Measurements from ENCODE around the gene COPB1. TPM values are rescaled to one million over a fixed set of nuclear protein-coding genes. Genes with fewer than 3 reads are reported as not detected.

COPB1 gene
- total RNA-seq, 3 donors from 2014 or later (not counting 1 experiment from before 2014, with no cell fraction given), result 77.1 to 83.8 (median 80.4) TPM

GRCh38 chr11:14522801-14523200 lies 23.2 kb upstream of the COPB1 start:
- peaks cover 7% of the 10 kb centered on the region for H3K36me3 Mint-ChIP-seq
- no peaks in the 10 kb centered on the region for H3K9me3 Mint-ChIP-seq
- peaks cover 26 to 28% of the 10 kb centered on the region in 2 donors for H3K4me1 Mint-ChIP-seq
- H3K27me3 ChIP-seq (ENCODE audit: control insufficient read depth, insufficient read depth, low read length), result no peaks in the 10 kb centered on the region
- TF ChIP-seq CTCF (IDR thresholded peaks at IDR 0.05), result no peak
- ATAC-seq, result no peak
- WGBS (ENCODE audit: insufficient coverage), result no CpG with 5 or more reads among the region's 1 CpG
- no peak for DNase-seq
- H3K27ac Mint-ChIP-seq, result no peak overlapping the region
- no peaks in the 10 kb centered on the region for H3K9me3 ChIP-seq (ENCODE audit: control insufficient read depth, insufficient read depth, low read length)
- peaks cover 6% of the 10 kb centered on the region for H3K4me1 ChIP-seq (ENCODE audit: control insufficient read depth, insufficient read depth, low read length)
- no peaks in the 10 kb centered on the region for H3K27me3 Mint-ChIP-seq (ENCODE audit: low read depth in 2 of 2)
- no peak overlapping the region for H3K27ac ChIP-seq (ENCODE audit: low read length)
- intact Hi-C loops (cut with micrococcal nuclease), result loop anchor here (5.0 kb wide), 3 partner anchors 54 to 244 kb away; partner anchors contain the start of gene PDE3B
- H3K36me3 ChIP-seq (ENCODE audit: control insufficient read depth, insufficient read depth, low read length), result peaks cover 4% of the 10 kb centered on the region
- peak overlapping the region; percentile 28 for H3K4me3 Mint-ChIP-seq
- no peak overlapping the region for H3K4me3 ChIP-seq (ENCODE audit: low read length)

- intact Hi-C loops (cut with micrococcal nuclease), result loop anchor here (5.0 kb wide), 3 partner anchors 55 to 245 kb away; partner anchors contain the start of gene PDE3B
- no peak for TF ChIP-seq CTCF (IDR thresholded peaks at IDR 0.05)
Observed at GRCh38 chr11:14522245-14522644, 22.6 kb upstream of the COPB1 start.

GRCh38 chr11:14520747-14521151 lies 21.1 kb upstream of the COPB1 start:
- no peaks in the 10 kb centered on the region for H3K27me3 Mint-ChIP-seq (ENCODE audit: low read depth in 2 of 2)
- no peak for TF ChIP-seq CTCF (IDR thresholded peaks at IDR 0.05)
- Histone ChIP-seq H3K9me3 (ENCODE audit: control insufficient read depth, insufficient read depth, low read length) (no peaks in the 10 kb centered on the region), H3K4me1 (ENCODE audit: control insufficient read depth, insufficient read depth, low read length) (peaks cover 6% of the 10 kb centered on the region), H3K27me3 (ENCODE audit: control insufficient read depth, insufficient read depth, low read length) (no peaks in the 10 kb centered on the region), H3K27ac (ENCODE audit: low read length) (peak overlapping the region; percentile 87), H3K4me3 (ENCODE audit: low read length) (peak overlapping the region; percentile 77), H3K36me3 (ENCODE audit: control insufficient read depth, insufficient read depth, low read length) (peaks cover 19% of the 10 kb centered on the region)
- ATAC-seq (no peak), DNase-seq (no peak)
- H3K4me3 Mint-ChIP-seq, result peak overlapping the region; percentile 97
- no peaks in the 10 kb centered on the region for H3K9me3 Mint-ChIP-seq
- H3K36me3 Mint-ChIP-seq, result peaks cover 7% of the 10 kb centered on the region
- intact Hi-C loops (cut with micrococcal nuclease), result loop anchor here (1.0 to 5.0 kb wide), 6 partner anchors 21 to 385 kb away; partner anchors contain the start of genes COPB1 and PDE3B
- peaks cover 26 to 28% of the 10 kb centered on the region in 2 donors for H3K4me1 Mint-ChIP-seq
- peak overlapping the region; percentile 95 to 97 for H3K27ac Mint-ChIP-seq
- WGBS (ENCODE audit: insufficient coverage), result 29% methylated on average over 11 of the region's 11 CpGs

More at GRCh38 chr11:14522245-14522644, 22.6 kb upstream of the COPB1 start:
- H3K27ac Mint-ChIP-seq, result no peak overlapping the region
- H3K4me3 ChIP-seq (ENCODE audit: low read length), result no peak overlapping the region
- no peak overlapping the region for H3K27ac ChIP-seq (ENCODE audit: low read length)
- no peak overlapping the region for H3K4me3 Mint-ChIP-seq
- H3K36me3 Mint-ChIP-seq, result peaks cover 7% of the 10 kb centered on the region
- H3K27me3 Mint-ChIP-seq (ENCODE audit: low read depth in 2 of 2), result no peaks in the 10 kb centered on the region
- DNase-seq (no peak), ATAC-seq (no peak)
- H3K9me3 ChIP-seq (ENCODE audit: control insufficient read depth, insufficient read depth, low read length), result no peaks in the 10 kb centered on the region
- H3K36me3 ChIP-seq (ENCODE audit: control insufficient read depth, insufficient read depth, low read length), result peaks cover 9% of the 10 kb centered on the region
- H3K27me3 ChIP-seq (ENCODE audit: control insufficient read depth, insufficient read depth, low read length), result no peaks in the 10 kb centered on the region
- peaks cover 6% of the 10 kb centered on the region for H3K4me1 ChIP-seq (ENCODE audit: control insufficient read depth, insufficient read depth, low read length)
- H3K9me3 Mint-ChIP-seq, result no peaks in the 10 kb centered on the region
- H3K4me1 Mint-ChIP-seq, result peaks cover 26 to 28% of the 10 kb centered on the region in 2 donors
- no CpG with 5 or more reads among the region's 1 CpG for WGBS (ENCODE audit: insufficient coverage)
